GM10847 (cell line): ENCODE results near the gene EXTL1.

Experiments used
- POLR2A ChIP-seq: IDR thresholded peaks from 2 replicates; pipeline ENCODE4 v1.6.1; 2011; ENCODE audit not compliant: insufficient read length; ENCODE audit errors: extremely low read depth

The EXTL1 gene

DNA sequence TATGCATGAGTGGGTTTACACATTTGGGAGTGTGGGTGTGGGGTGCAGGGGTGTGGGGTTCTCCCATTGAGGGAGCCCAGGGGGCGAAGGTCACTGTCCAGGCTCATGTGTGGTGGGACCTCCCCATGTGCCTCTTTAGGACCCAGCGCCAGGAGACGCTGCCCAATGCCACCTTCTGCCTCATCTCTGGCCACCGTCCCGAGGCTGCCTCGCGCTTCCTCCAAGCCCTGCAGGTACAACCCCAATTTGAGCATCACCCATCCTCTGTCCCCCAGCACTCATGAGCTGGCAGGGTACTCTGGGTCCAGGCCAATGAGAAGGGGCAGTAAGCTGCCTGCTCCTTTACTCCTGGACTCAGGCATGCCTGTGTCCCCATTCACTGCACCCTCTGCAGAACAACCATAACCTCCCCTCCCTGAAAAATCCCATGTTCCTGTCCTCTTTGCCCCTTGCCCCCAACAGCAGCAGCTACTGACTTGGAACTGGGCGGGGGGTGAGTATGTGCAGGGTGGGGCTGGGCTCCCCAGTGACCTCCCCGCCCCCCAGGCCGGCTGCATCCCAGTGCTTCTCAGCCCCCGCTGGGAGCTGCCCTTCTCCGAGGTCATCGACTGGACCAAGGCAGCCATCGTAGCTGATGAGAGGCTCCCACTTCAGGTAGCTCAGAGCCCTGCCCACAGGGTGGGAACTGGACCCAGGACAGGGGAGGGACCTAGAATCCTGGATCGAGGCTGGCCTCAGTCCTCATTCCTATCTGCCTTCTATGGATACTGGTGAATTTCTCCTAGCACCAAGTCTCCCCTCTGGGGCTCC lies 7.7 kb downstream of the EXTL1 start:
- TF ChIP-seq POLR2A: no peak

DNA sequence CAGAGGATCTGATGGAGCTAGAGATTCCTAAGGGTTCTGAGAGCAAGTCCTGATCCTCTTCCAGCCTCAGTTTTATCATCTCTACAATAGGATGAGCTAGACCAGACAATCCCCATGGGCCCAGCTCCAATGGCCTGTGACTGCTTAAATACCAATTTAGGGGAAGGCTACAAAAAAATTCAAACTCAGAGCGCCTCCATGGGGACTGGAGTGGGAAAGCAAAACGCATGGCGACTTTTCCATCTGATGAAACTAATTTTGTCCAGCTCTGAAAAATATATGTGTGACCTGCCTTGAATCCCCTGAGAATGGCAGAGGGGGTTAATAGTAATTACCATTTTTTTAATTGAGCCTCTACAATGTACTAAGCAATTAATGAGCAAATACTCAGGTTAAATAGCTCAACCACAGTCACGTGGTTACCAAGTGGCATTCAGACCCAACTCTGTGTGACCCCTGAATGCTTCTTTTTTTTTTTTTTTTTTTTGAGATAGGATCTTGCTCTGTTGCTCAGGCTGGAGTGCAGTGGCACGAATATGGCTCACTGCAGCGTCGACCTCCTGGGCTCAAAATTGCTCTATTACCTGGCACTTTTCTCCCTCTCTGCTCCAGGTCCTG lies 8.4 kb downstream of the EXTL1 start:
- TF ChIP-seq POLR2A: no peak

DNA sequence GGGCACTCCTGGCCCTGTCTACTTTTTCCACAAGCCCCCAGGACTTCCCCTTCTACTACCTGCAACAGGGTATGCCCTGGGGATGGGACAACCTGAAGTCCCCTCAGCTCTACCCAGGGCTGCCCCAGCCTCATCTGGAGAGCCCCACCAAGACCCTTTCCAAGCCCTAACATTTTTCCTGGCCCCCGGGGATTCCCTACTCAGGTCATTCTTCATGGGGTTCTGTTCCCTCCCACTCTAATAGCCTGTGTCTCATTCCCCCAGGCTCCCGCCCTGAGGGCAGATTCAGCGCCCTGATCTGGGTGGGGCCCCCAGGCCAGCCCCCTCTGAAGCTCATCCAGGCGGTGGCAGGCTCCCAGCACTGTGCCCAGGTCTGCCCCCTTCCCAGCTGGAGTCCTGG lies 9.6 kb downstream of the EXTL1 start:
- TF ChIP-seq POLR2A: no peak

DNA sequence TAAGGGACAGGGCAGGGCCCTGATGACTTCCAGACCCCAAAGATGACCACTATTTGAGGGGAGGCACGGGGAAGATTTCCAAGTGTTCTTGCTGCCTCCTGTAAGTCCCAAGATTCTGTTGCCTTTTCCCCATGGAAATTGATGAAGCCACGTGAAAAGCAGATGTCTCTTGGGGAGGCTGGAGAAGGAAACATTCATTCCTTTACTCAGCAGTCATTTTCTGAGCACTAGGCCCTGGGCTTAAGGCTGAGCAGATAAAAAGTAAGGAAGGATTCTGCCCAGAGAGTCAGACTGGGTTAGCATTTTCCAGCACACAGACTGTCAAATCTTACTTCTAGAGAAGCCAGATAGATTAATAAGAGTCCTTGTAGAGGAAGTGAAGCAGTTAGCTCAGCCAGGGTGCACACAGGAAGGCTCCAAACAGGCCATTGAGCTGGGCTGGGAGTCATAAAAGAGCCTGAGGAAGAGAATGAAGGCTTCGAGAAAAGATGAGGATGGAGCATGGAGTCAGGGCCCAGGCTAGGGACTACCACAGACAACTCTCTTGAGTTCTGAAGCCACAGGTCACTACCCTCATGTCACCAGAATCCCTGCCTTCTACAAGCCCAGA lies 10.1 kb downstream of the EXTL1 start:
- TF ChIP-seq POLR2A: no peak

DNA sequence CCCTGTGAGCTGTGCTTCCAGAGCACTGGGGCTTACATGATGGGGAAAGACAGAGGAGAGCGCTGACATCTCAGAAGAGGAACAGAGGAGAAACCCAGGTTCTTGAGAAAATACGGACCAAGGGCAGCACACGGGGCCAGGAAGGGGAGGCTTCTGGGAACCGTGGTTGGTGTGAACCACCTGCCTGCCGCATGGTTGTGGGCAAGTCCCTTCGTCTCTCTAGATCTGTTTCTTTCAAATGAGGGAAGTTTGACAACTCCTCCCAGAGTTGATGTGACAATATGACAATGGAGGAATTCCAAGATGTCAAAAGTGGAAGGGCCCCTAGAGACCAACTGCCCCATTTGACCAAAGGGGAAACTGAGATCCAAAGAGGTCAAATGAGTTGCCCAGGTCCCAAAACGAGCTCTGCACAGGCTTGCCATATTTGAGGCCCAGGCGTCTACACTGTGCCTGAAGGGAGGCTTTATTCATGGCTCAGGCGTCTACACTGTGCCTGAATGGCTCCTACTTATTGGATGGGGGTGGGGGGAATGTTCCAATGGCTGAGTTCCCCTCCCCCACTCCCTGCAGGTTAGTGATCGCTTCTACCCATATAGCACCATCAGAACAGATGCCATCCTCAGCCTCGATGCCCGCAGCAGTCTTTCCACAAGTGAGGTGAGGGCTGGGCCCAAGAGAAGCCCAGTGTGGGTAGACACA lies 11.2 kb downstream of the EXTL1 start:
- no peak for TF ChIP-seq POLR2A

DNA sequence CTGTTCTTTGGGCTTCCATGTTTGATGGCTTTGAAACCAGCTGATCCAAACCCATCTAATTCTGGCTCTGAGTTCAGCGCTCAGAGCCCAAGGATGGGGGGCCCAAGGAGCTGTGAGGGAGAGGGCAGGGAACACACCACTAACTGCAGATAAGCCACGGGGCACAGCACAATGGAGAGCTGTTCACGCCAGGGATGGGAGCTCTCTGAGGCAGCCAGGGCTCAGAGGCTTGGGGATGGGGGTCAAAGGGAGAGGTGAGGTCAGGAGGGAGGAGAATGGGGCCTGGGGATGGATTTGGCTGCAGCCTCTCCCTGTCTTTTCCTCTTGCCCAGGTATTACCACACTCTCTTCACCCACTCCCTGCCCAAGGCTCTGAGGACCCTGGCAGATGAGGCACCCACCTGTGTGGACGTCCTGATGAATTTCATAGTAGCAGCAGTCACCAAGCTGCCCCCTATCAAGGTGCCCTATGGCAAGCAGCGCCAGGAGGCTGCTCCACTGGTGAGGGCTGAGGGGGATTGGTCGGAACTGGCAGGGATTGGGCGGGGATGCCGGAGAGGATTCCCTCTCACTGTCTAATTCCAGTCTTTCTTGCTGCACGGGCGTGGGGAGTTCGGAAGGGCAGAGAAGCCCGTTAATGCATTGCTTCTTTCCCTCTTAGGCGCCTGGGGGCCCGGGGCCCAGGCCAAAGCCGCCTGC lies 13.1 kb downstream of the EXTL1 start:
- no peak for TF ChIP-seq POLR2A

DNA sequence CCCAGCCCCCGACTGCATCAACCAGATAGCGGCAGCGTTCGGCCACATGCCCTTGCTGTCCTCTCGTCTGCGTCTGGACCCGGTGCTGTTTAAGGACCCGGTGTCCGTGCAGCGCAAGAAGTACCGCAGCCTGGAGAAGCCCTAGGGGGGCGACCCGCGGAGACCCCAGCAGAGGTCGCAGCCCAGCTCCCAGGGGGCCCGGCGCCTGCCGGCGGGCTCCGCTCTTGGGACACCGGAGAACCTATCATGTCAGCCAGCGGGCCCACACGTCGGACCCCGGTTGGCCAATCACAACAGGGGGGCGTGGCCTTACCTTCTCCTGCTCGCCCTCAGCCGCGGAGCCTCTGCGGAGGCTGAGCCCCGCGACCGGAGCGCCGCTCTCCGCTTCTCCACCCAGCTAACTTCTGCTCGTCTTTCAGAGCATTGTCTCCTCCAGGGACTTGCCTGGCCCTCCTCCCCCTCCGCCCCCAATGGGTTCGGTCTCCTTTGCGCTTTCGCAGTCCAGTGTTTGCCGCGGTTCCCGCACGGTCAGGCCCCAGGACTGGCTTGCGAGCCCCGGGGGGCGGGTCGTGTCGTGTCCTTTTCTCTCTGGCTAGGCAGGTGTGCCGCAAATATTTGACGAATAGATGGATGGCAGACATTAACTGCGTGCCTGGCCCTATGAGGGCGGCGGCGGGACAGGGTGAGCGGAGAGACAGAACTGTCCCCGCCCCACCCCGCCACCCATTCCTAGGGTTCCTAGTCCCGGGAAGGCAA lies 13.8 kb downstream of the EXTL1 start:
- TF ChIP-seq POLR2A: peak; percentile 15

DNA sequence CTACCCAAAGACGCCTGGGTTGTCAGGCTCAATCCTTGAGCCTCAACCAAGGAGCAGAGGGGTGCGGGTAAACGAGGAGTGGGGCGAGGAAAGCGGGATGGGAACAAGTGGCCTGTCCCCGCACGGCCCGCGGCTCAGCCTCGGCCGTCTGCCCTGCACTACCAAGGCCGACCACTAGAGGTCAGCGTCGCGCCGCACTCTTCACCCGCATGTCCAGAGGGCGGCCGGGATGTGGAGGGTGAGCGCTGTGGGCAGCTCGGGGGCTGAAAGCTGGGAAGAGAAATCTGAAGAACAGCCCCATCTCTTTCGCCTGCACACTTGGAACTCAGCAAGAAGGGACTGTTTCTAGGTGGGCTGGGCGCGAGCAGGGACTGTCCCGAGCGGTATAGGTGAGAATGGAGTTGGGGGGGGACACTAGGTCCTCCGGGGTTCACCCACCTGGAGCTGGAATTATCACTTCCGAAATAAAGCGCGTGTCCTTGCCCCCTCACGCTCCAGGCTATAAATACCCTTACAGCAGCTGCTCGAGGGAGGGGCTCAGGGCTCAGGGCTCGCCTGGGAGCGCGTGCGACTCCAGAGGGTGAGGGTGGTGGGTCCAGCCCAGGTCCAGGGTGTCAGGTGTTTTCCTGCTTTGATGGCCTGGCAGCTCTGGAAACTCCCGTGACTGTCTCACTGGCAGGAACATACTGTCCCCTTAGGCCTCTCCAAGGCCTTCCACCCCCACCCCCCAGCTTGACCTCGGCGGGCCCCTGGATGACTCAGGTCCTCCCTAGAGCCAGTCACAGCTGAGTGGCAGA lies 14.6 kb downstream of the EXTL1 start:
- no peak for TF ChIP-seq POLR2A

DNA sequence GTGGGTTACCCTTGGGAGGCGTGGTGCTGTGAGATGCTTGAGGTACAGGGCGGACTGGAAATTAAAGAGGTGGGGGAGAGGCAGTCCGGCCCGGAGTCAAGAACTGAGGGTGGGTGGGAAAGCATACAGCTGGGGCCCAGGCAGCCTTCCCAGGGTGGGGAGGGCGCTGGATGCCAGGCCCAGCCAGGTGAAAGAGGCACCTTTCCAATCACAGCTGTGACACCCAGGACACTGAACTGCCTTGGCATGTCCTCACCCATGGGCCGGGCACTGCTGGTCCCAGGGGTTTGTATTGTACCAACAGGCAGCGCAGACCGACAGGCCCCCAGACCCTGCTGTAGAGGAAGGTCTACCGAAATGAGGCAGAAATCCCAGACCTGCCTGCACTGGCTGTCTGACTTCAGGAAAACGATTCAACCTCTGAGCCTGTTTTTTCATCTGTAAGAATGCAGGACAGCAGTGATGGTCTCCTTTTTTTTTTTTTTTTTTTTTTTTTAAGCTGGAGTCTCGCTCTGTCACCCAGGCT lies 15.2 kb downstream of the EXTL1 start:
- TF ChIP-seq POLR2A: no peak

DNA sequence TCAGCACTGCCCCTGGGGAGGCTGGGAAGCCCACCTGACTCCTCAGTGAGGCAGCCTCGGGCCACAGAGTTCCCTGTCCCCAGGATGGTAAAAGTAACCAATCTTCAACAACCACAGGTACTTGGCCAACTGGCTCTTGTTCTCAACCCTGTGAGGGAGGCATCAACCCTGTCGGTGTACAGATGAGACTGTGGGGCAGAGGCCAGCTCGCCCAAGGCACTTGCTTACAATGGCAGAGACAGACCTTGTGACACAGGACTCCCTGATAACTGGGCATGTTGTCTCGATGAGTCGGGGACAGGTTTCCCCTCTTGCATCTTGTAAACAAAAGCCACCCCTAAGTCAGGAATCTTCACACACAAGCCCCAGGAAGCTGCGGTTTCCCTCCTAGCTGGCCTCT lies 16.3 kb downstream of the EXTL1 start:
- TF ChIP-seq POLR2A: no peak

DNA sequence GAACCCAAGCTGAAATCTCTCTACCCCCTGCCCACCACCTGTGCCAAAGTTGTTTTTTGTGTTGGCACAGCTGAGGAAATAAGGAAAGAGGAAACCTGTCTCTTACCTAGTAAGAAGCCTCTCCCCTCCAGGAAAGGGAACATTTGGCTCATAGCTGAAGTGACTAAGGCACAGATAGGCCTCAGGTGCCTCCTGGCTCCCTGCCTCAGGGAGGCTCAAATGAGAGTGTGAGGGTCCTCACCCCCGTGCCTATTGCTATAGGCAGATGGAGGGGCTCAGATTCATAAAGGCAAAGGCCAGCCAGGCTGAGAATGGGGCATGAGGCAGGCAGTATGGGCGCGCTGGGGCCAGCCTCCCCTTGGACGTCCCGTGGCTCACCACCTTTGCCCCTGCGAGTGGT lies 16.9 kb downstream of the EXTL1 start:
- no peak for TF ChIP-seq POLR2A

DNA sequence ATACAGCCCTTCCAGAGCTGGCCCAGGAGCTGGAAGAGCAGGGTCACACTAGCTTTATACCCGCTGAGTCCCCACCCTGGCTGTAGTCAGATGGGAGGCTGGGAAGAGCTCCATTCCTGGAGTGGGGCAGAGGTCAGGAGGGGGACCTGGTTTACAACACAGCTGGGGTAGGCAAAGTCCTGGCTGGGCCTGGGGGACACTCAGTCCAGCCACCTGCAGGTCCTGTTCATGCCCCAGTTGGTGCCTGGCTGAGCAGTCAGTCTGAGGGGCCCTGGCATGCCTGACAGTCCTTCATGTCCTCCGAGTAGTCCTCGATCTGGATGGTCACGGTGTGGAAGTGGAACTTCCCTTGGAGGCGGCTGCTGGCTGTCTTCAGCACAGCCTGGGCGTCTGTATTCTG lies 17.3 kb downstream of the EXTL1 start:
- TF ChIP-seq POLR2A: no peak

DNA sequence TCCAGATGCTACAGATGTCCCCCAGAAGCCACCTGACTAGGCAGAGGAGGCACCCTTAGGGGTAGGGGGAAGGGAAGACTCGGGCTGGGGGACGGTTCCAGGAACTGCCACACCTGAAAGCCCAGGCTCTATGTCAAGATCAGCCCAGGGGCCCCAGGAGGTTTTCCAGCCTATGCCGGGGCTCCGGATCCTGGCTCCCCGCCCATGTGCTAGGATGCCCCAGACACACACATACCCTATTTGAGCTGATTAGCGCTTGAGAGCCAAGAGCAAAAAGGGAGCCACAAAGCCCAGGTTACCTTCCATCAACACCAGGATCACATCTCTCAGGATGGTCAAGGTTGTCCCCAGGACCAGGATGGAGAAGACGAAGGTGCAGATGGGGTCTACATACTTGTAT lies 19.8 kb downstream of the EXTL1 start:
- no peak for TF ChIP-seq POLR2A
